Measurements from ENCODE around the gene CFD. TPM values are rescaled to one million over a fixed set of nuclear protein-coding genes. Genes with fewer than 3 reads are reported as not detected.
A peak's percentile ranks its signal among the peaks of the same experiment; 100 is the strongest.

The CFD gene
- total RNA-seq, 1 experiment from 2014 or later = 1.9 TPM

DNA sequence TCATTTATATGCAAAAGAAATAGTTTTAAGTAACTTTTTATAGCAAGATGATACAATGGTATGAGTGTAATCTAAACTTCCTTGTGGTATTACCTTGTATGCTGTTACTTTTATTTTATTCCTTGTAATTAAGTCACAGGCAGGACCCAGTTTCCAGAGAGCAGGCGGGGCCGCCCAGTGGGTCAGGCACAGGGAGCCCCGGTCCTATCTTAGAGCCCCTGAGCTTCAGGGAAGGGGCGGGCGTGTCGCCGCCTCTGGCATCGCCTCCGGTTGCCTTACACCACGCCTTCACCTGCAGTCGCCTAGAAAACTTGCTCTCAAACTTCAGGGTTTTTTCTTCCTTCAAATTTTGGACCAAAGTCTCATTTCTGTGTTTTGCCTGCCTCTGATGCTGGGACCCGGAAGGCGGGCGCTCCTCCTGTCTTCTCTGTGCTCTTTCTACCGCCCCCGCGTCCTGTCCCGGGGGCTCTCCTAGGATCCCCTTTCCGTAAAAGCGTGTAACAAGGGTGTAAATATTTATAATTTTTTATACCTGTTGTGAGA lies 47.9 kb upstream of the CFD start:
- H4K8ac ChIP-seq (replicated peaks; ENCODE audit: insufficient read length, low read depth, low read length) = no peak overlapping the region
- H3K4me1 ChIP-seq (ENCODE audit: insufficient read depth, low read length) = no peaks in the 10 kb centered on the region
- H3K9me3 ChIP-seq (ENCODE audit: control insufficient read depth, low read depth, low read length) = no peaks in the 10 kb centered on the region
- no peaks in the 10 kb centered on the region for H3K23me2 ChIP-seq (ENCODE audit: insufficient read length, low read depth, low read length, poor library complexity, severe bottlenecking)
- H4K91ac ChIP-seq (ENCODE audit: insufficient read length, low read depth, low read length) = no peak overlapping the region
- H2AK5ac ChIP-seq (ENCODE audit: insufficient read length, low read length) = no peak overlapping the region
- H3K14ac ChIP-seq (ENCODE audit: insufficient read depth, low read length) = no peak overlapping the region
- Mint-ChIP-seq H3K4me1 (0 out of 4 replicates have a peak, but pooled peaks cover 0 to 3% of the 10 kb centered on the region in 2 experiments), H3K4me3 (no peak overlapping the region), H3K27me3 (ENCODE audit: low read depth) (peaks cover 3% of the 10 kb centered on the region; the same call in 1 of the 2 replicates), H3K36me3 (ENCODE audit: insufficient read depth in 1 of 3, low read depth in 3 of 3) (peaks cover 40 to 66% (median 65%) of the 10 kb centered on the region in 3 experiments), H3K9me3 (no peaks in the 10 kb centered on the region; a peak in 2 of 5 replicates), H3K27ac (peak overlapping the region in 1 of 3 experiments; percentile 89; a peak in 1 of 7 replicates)
- no peaks in the 10 kb centered on the region for H4K20me1 ChIP-seq (ENCODE audit: control insufficient read depth, insufficient read depth, insufficient read length)
- TF ChIP-seq, protein P1, sequence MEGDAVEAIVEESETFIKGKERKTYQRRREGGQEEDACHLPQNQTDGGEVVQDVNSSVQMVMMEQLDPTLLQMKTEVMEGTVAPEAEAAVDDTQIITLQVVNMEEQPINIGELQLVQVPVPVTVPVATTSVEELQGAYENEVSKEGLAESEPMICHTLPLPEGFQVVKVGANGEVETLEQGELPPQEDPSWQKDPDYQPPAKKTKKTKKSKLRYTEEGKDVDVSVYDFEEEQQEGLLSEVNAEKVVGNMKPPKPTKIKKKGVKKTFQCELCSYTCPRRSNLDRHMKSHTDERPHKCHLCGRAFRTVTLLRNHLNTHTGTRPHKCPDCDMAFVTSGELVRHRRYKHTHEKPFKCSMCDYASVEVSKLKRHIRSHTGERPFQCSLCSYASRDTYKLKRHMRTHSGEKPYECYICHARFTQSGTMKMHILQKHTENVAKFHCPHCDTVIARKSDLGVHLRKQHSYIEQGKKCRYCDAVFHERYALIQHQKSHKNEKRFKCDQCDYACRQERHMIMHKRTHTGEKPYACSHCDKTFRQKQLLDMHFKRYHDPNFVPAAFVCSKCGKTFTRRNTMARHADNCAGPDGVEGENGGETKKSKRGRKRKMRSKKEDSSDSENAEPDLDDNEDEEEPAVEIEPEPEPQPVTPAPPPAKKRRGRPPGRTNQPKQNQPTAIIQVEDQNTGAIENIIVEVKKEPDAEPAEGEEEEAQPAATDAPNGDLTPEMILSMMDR (conservative IDR thresholded peaks at IDR 0.05) = no peak
- H2AFZ ChIP-seq (ENCODE audit: low read length) = no peak overlapping the region
- peaks cover 4% of the 10 kb centered on the region for H3K79me1 ChIP-seq (ENCODE audit: insufficient read depth, low read depth, low read length, poor library complexity, severe bottlenecking)
- H3K79me2 ChIP-seq (ENCODE audit: insufficient read depth, low read length) = no peaks in the 10 kb centered on the region
- no peak for DNase-seq
- WGBS (ENCODE audit: extremely low coverage, insufficient read length, low lambda C conversion rate) = no CpG with 5 or more reads among the region's 20 CpGs
- H2BK20ac ChIP-seq (ENCODE audit: low read depth, low read length, poor library complexity, severe bottlenecking) = no peak overlapping the region
- no peak overlapping the region for H3K4me2 ChIP-seq (ENCODE audit: insufficient read depth, insufficient read length, low read length)
- H2BK120ac ChIP-seq (ENCODE audit: low read depth, low read length, poor library complexity, severe bottlenecking) = no peak overlapping the region
- no peak overlapping the region for H2BK5ac ChIP-seq (ENCODE audit: insufficient read length, low read length)
- no peak overlapping the region for H3T11ph ChIP-seq (ENCODE audit: low read length)
- H3K56ac ChIP-seq (ENCODE audit: insufficient read length, low read depth, low read length) = no peak overlapping the region
- no peak overlapping the region for H3K18ac ChIP-seq (ENCODE audit: insufficient read length, low read depth, low read length)
- no peak overlapping the region for H4K5ac ChIP-seq (ENCODE audit: insufficient read length, low read depth, low read length)
- H2BK12ac ChIP-seq (ENCODE audit: insufficient read length, low read depth, low read length) = no peak overlapping the region
- H2BK15ac ChIP-seq (ENCODE audit: low read depth, low read length) = no peak overlapping the region
- H3K9ac ChIP-seq (ENCODE audit: extremely low read depth, insufficient read length, low read length) = no peak overlapping the region
- no peak overlapping the region for H3K23ac ChIP-seq (ENCODE audit: insufficient read length, low read depth, low read length)
- no peaks in the 10 kb centered on the region for H3K27me3 ChIP-seq (ENCODE audit: insufficient read depth, low read length)
- H3K4ac ChIP-seq (ENCODE audit: low read depth, low read length) = no peak overlapping the region
- no peak overlapping the region for H3K27ac ChIP-seq (ENCODE audit: insufficient read length, low read depth, low read length)

Measured in H9 (cell line).